H1 (cell line): Measurements from ENCODE around the gene GLYR1. TPM values are rescaled to one million over a fixed set of nuclear protein-coding genes. Genes with fewer than 3 reads are reported as not detected.

Experiments used
- CTCF ChIA-PET: fragments of 300-600 bp; sonication (Branson Sonifier 250); formaldehyde crosslinking; loops from one replicate; lab custom pipeline; 2021; ENCODE audit not compliant: partially characterized antibody; lab: Charles Lee
- POLR2A ChIA-PET: fragments of 300-600 bp; sonication (Branson Sonifier 250); formaldehyde crosslinking; loops from one replicate; lab custom pipeline; 2021; ENCODE audit warnings: inconsistent platforms; ENCODE audit not compliant: partially characterized antibody; lab: Charles Lee
- DNase-seq, 2 experiments: peaks; one replicate each; pipeline versions ENCODE4 v3.0.0 to v3.0.0-alpha.2; 2010 to 2022; ENCODE audit warnings: low spot score in 2 of 2, low read depth in 1 of 2, mixed read lengths in 1 of 2
- FAIRE-seq: peaks from 2 replicates; lab custom pipeline; 2011; peaks lifted over from hg19 to GRCh38; lab: Jason Lieb, UNC
- H2AFZ ChIP-seq: 2 replicates; pipeline ENCODE4 v1.8.1; 2012; ENCODE audit warnings: low read length, inconsistent platforms
- H2AK5ac ChIP-seq: 2 replicates; pipeline ENCODE4 v1.6.1; 2013; ENCODE audit warnings: low read depth, low read length
- H2BK120ac ChIP-seq: replicated peaks from 2 replicates; pipeline ENCODE3; 2013; ENCODE audit warnings: low read depth, low read length, inconsistent platforms
- H2BK12ac ChIP-seq: 2 replicates; pipeline ENCODE4 v1.6.1; 2013; ENCODE audit warnings: low read depth, low read length
- H2BK15ac ChIP-seq: 2 replicates; pipeline ENCODE4 v1.6.1; 2013; ENCODE audit warnings: low read length
- H2BK20ac ChIP-seq: 2 replicates; pipeline ENCODE4 v1.6.1; 2013; ENCODE audit warnings: low read length
- H2BK5ac ChIP-seq: 2 replicates; pipeline ENCODE4 v1.6.1; 2013; ENCODE audit warnings: low read depth, low read length
- H3K14ac ChIP-seq: 2 replicates; pipeline ENCODE4 v1.6.1; 2013; ENCODE audit warnings: inconsistent platforms; ENCODE audit not compliant: insufficient read length
- H3K18ac ChIP-seq: 2 replicates; pipeline ENCODE4 v1.6.1; 2013; ENCODE audit warnings: low read length; ENCODE audit errors: extremely low read depth
- H3K23ac ChIP-seq: 2 replicates; pipeline ENCODE4 v1.6.1; 2013; ENCODE audit warnings: inconsistent platforms; ENCODE audit not compliant: insufficient read length
- H3K23me2 ChIP-seq: 2 replicates; pipeline ENCODE4 v1.6.1; 2013; ENCODE audit warnings: low read depth, low read length
- H3K27ac ChIP-seq: 2 replicates; pipeline ENCODE4 v1.6.1; 2011; ENCODE audit warnings: low read depth, low read length, inconsistent platforms
- H3K27me3 ChIP-seq, 4 experiments: replicated peaks in 1 of 4; 1 replicate in 1 of 4; 2 replicates in 3 of 4; pipeline versions ENCODE4 v1.6.1 to v1.8.1; 2011 to 2013; ENCODE audit warnings: low read length in 3 of 4, mild to moderate bottlenecking in 3 of 4, inconsistent platforms in 2 of 4, mixed read lengths in 2 of 4, moderate library complexity in 1 of 4; ENCODE audit not compliant: control insufficient read depth in 3 of 4, insufficient read depth in 3 of 4; ENCODE audit errors: extremely low read depth in 1 of 4
- H3K36me3 ChIP-seq, 4 experiments: 2 replicates each; pipeline versions ENCODE4 v1.6.1 to v1.8.1; 2011 to 2013; ENCODE audit warnings: mild to moderate bottlenecking in 4 of 4, low read length in 3 of 4, moderate library complexity in 2 of 4, control low read depth in 1 of 4, inconsistent platforms in 1 of 4; ENCODE audit not compliant: insufficient read depth in 4 of 4, control insufficient read depth in 2 of 4
- H3K4ac ChIP-seq: replicated peaks from 2 replicates; pipeline ENCODE3; 2013; ENCODE audit warnings: low read length, low read depth, mixed read lengths, inconsistent platforms; ENCODE audit not compliant: insufficient read length
- H3K4me1 ChIP-seq, 4 experiments: replicated peaks in 1 of 4; 1 replicate in 1 of 4; 2 replicates in 3 of 4; pipeline versions ENCODE4 v1.6.1 to v1.8.1; 2011 to 2013; ENCODE audit warnings: low read length in 3 of 4, inconsistent platforms in 2 of 4, mixed read lengths in 1 of 4; ENCODE audit not compliant: insufficient read depth in 4 of 4, control insufficient read depth in 3 of 4
- H3K4me2 ChIP-seq, 2 experiments: 2 replicates each; pipeline versions ENCODE4 v1.6.1 to v1.8.1; 2011 to 2013; ENCODE audit warnings: low read depth in 2 of 2, low read length in 2 of 2, control low read depth in 1 of 2, inconsistent platforms in 1 of 2, mild to moderate bottlenecking in 1 of 2; ENCODE audit not compliant: insufficient read depth in 1 of 2
- H3K4me3 ChIP-seq, 4 experiments: fragments of 200-600, 300-600 bp in 1 of 4; sonication (generic), shearing (Covaris generic), sonication (Bioruptor Twin) in 1 of 4; 2 replicates each; pipeline versions ENCODE4 v1.5.1 to v1.8.1; 2011 to 2016; ENCODE audit warnings: low read length in 4 of 4, low read depth in 3 of 4, control low read depth in 2 of 4, inconsistent platforms in 2 of 4, mild to moderate bottlenecking in 2 of 4, mixed read lengths in 1 of 4, moderate library complexity in 1 of 4; ENCODE audit not compliant: insufficient read depth in 2 of 4; ENCODE audit errors: extremely low read depth in 1 of 4
- H3K56ac ChIP-seq: replicated peaks from 2 replicates; pipeline ENCODE3; 2013; ENCODE audit warnings: low read depth, mild to moderate bottlenecking, mixed read lengths, low read length, inconsistent platforms; ENCODE audit not compliant: insufficient read length
- H3K79me1 ChIP-seq: 2 replicates; pipeline ENCODE4 v1.6.1; 2013; ENCODE audit warnings: low read depth, low read length, control low read depth
- H3K79me2 ChIP-seq, 2 experiments: 2 replicates each; pipeline versions ENCODE4 v1.6.1 to v1.8.1; 2012 to 2013; ENCODE audit warnings: low read length in 2 of 2, mild to moderate bottlenecking in 2 of 2, inconsistent platforms in 1 of 2; ENCODE audit not compliant: insufficient read depth in 2 of 2, control insufficient read depth in 1 of 2
- H3K9ac ChIP-seq, 4 experiments: replicated peaks in 1 of 4; 1 replicate in 1 of 4; 2 replicates in 3 of 4; pipeline versions ENCODE4 v1.6.1 to v1.8.1; 2011 to 2013; ENCODE audit warnings: low read depth in 3 of 4, low read length in 3 of 4, control low read depth in 2 of 4, mild to moderate bottlenecking in 2 of 4, moderate library complexity in 2 of 4, inconsistent platforms in 1 of 4; ENCODE audit errors: extremely low read depth in 1 of 4
- H3K9me3 ChIP-seq, 2 experiments: 2 replicates each; pipeline versions ENCODE4 v1.6.1 to v1.8.1; 2012 to 2013; ENCODE audit warnings: mild to moderate bottlenecking in 2 of 2, moderate library complexity in 2 of 2, control low read depth in 1 of 2, inconsistent platforms in 1 of 2, low read depth in 1 of 2, low read length in 1 of 2, mixed read lengths in 1 of 2; ENCODE audit not compliant: insufficient read depth in 2 of 2
- H4K20me1 ChIP-seq, 2 experiments: replicated peaks in 1 of 2; 2 replicates each; pipeline versions ENCODE3 to v1.8.1; 2011 to 2013; ENCODE audit warnings: inconsistent platforms in 2 of 2, low read length in 2 of 2, mild to moderate bottlenecking in 1 of 2; ENCODE audit not compliant: insufficient read depth in 2 of 2, control insufficient read depth in 1 of 2
- H4K5ac ChIP-seq: 2 replicates; pipeline ENCODE4 v1.6.1; 2013; ENCODE audit warnings: low read length, low read depth, mixed read lengths, inconsistent platforms; ENCODE audit not compliant: insufficient read length
- H4K8ac ChIP-seq: 2 replicates; pipeline ENCODE4 v1.8.0; 2013; ENCODE audit warnings: mild to moderate bottlenecking, moderate library complexity, low read length, inconsistent platforms; ENCODE audit not compliant: insufficient read depth; ENCODE audit errors: extremely low read depth
- H4K91ac ChIP-seq: replicated peaks from 2 replicates; pipeline ENCODE3; 2013; ENCODE audit warnings: low read length, mixed read lengths, inconsistent platforms; ENCODE audit not compliant: insufficient read length
- ASH2L ChIP-seq: fragments of 200-600, 300-600 bp; sonication (generic); IDR thresholded peaks from one replicate; pipeline ENCODE4 v1.7.1; 2017; ENCODE audit warnings: low read length
- MAX ChIP-seq: IDR thresholded peaks from 2 replicates; pipeline ENCODE4 v1.6.1; 2012; ENCODE audit warnings: inconsistent platforms
- PHF8 ChIP-seq: fragments of 200-600 bp; sonication (generic); conservative IDR thresholded peaks from 2 replicates; pipeline ENCODE4 v1.7.1; 2012; ENCODE audit warnings: low read depth, mild to moderate bottlenecking, inconsistent platforms, low read length, moderate library complexity
- POLR2AphosphoS5 ChIP-seq: IDR thresholded peaks from 2 replicates; pipeline ENCODE4 v1.6.1; 2011; ENCODE audit warnings: low read depth, low read length
- RXRA ChIP-seq: IDR thresholded peaks from 2 replicates; pipeline ENCODE4 v1.6.1; 2011; ENCODE audit warnings: low read depth, mild to moderate bottlenecking, low read length, moderate library complexity; ENCODE audit not compliant: insufficient read depth
- SAP30 ChIP-seq: fragments of 300-600 bp; sonication (generic); IDR thresholded peaks from 2 replicates; pipeline ENCODE4 v1.7.1; 2012; ENCODE audit warnings: low read length, moderate library complexity, mild to moderate bottlenecking, inconsistent platforms; ENCODE audit not compliant: insufficient read depth, insufficient replicate concordance
- SIN3A ChIP-seq, 2 experiments: IDR thresholded peaks in 1 of 2; conservative IDR thresholded peaks in 1 of 2; 2 replicates each; pipeline ENCODE4 v1.6.1; 2011 to 2012; ENCODE audit warnings: low read length in 2 of 2, improper control_type of control experiment in 1 of 2, low read depth in 1 of 2, mild to moderate bottlenecking in 1 of 2
- TBP ChIP-seq: IDR thresholded peaks from 2 replicates; pipeline ENCODE4 v1.6.1; 2011; ENCODE audit warnings: low read depth, low read length, improper control_type of control experiment
- TEAD4 ChIP-seq: IDR thresholded peaks from 2 replicates; pipeline ENCODE4 v1.6.1; 2012; ENCODE audit warnings: low read depth, low read length, inconsistent platforms, mixed read lengths
- WGBS, 2 experiments: shearing (Covaris generic) in 1 of 2; methylation state at CpG; one replicate each; pipeline versions ENCODE4 v1.1.6 to v1.1.7; 2013 to 2015; ENCODE audit warnings: low lambda C conversion rate in 2 of 2, mixed read lengths in 2 of 2, inconsistent platforms in 1 of 2, low coverage in 1 of 2, missing lambda C conversion rate in 1 of 2; ENCODE audit not compliant: insufficient replicate concordance in 2 of 2, insufficient coverage in 1 of 2, insufficient read length in 1 of 2; ENCODE audit errors: extremely low coverage in 1 of 2, missing lambda C conversion rate in 1 of 2; 5-methylcytosine and 5-hydroxymethylcytosine counted together
- polyA plus RNA-seq, 7 experiments: library from polyadenylated mRNA; depleted of rRNA in 3 of 7; stranded (reverse) in 5 of 7; unstranded in 2 of 7; fragments of >200 nt in 5 of 7; fragments of 200-250 nt in 2 of 7; gene quantifications; 1 replicate in 5 of 7; 2 replicates in 1 of 7; 4 replicates in 1 of 7; pipeline versions ENCODE4 v1.2.1 to v1.2.3, GENCODE V29; 2011 to 2013; ENCODE audit warnings: missing spikeins in 2 of 7, mixed read lengths in 2 of 7
- total RNA-seq: library from RNA; stranded (reverse); fragmentation: NEBNext Ultra II Directional; extraction: Animal tissue kit (Norgen Biotek cat#: 25700); gene quantifications from 2 replicates; pipeline ENCODE4 v1.2.1, GENCODE V29; 2021

The GLYR1 gene
- total and polyA plus RNA-seq, 2 of the 8 experiments (the other 6 are each of a cell fraction or from before 2014, with no cell fraction given): 50.2 to 115 TPM

GRCh38 chr16:4801962-4802658 is 45.0 kb downstream of the GLYR1 start, which contains the start of gene ROGDI:
ROGDI (minus strand) TSS chr16:4802633; CDS start chr16:4802571, 62 bp downstream.
- TF ChIP-seq PHF8: 0 out of 2 replicates have a peak, but pooled peaks have one; percentile 53
- TF ChIP-seq SIN3A (conservative IDR thresholded peaks at IDR 0.05 in 1 of 2, IDR thresholded peaks at IDR 0.05 in 1 of 2; ENCODE audit: low read depth in 1 of 2, low read length in 2 of 2): peak; percentile 13 to 43; a peak in 1 of 4 replicates
- TF ChIP-seq ASH2L: peak; percentile 72
- TF ChIP-seq RXRA: 0 out of 2 replicates have a peak, but pooled peaks have one; percentile 27
- peak; percentile 43; the same call in 1 of the 2 replicates for TF ChIP-seq POLR2AphosphoS5
- TF ChIP-seq SAP30: peak; percentile 52
- TF ChIP-seq MAX: no peak
- no peak for TF ChIP-seq TEAD4
- TF ChIP-seq TBP: no peak
- POLR2A ChIA-PET: interaction anchor here (1.0 to 2.9 kb wide), 17 partner anchors 7 to 116 kb away, joined by 3 to 21 read pairs (median 4); partner anchors contain the start of genes ANKS3, DNAAF8, NUDT16L1 and SEPTIN12
- WGBS, 2 experiments: 4% methylated on average over 28 of the region's 70 CpGs; no CpG with 5 or more reads in 1 of the 2 experiments

More at GRCh38 chr16:4801962-4802658, 45.0 kb downstream of the GLYR1 start, which contains the start of gene ROGDI:
- H3K4me2 ChIP-seq: peak within 1 kb of the TSS; percentile 67 to 92
- H2BK5ac ChIP-seq: peak within 1 kb of the TSS; percentile 90; the same call in 1 of the 2 replicates
- H3K18ac ChIP-seq: peak within 1 kb of the TSS; percentile 87
- peaks cover 0 to 14% (median 8%) of the 10 kb centered on the region in 4 experiments; a peak in 4 of 7 replicates for H3K4me1 ChIP-seq
- peak within 1 kb of the TSS; percentile 75; the same call in 1 of the 2 replicates for H2BK12ac ChIP-seq
- peak within 1 kb of the TSS; percentile 63 to 82 (median 78) for H3K4me3 ChIP-seq
- H3K23me2 ChIP-seq: peaks cover 8% of the 10 kb centered on the region; the same call in 1 of the 2 replicates
- H4K91ac ChIP-seq: no peak within 1 kb of the TSS
- H2AFZ ChIP-seq: 0 out of 2 replicates have a peak within 1 kb of the TSS, but pooled peaks have one; percentile 21
- H3K79me2 ChIP-seq: no peaks in the 10 kb centered on the region
- H3K56ac ChIP-seq: no peak within 1 kb of the TSS
- H2BK20ac ChIP-seq: no peak within 1 kb of the TSS
- H3K14ac ChIP-seq: no peak within 1 kb of the TSS
- H3K27me3 ChIP-seq: no peaks in the 10 kb centered on the region
- H4K20me1 ChIP-seq: peaks cover 0 to 7% of the 10 kb centered on the region in 2 experiments
- CTCF ChIA-PET: no interaction called here
- no peak within 1 kb of the TSS for H2AK5ac ChIP-seq
- peak; percentile 70 to 88 for DNase-seq
- FAIRE-seq: no peak
- H3K36me3 ChIP-seq: peaks cover 0 to 18% (median 6%) of the 10 kb centered on the region in 4 experiments; a peak in 6 of 8 replicates
- H3K9ac ChIP-seq: peak within 1 kb of the TSS; percentile 56 to 84 (median 68); a peak in 6 of 7 replicates
- H3K23ac ChIP-seq: no peak within 1 kb of the TSS
- peak within 1 kb of the TSS; percentile 96 for H4K8ac ChIP-seq
- H3K4ac ChIP-seq: no peak within 1 kb of the TSS
- peak within 1 kb of the TSS; percentile 73 for H4K5ac ChIP-seq
- peak within 1 kb of the TSS; percentile 70 for H3K27ac ChIP-seq
- no peaks in the 10 kb centered on the region for H3K9me3 ChIP-seq
- H2BK120ac ChIP-seq: no peak within 1 kb of the TSS
- H3K79me1 ChIP-seq: no peaks in the 10 kb centered on the region
- no peak within 1 kb of the TSS for H2BK15ac ChIP-seq
